SK-N-SH (cell line): ENCODE measurements around the gene STAB1. TPM values are rescaled to one million over a fixed set of nuclear protein-coding genes. Genes with fewer than 3 reads are reported as not detected.
A peak's percentile ranks its signal among the peaks of the same experiment; 100 is the strongest.

ENCODE experiments used
- CTCF ChIA-PET: fragments of 300-600, 350-600 bp; formaldehyde crosslinking; extraction: SDS; loops from one replicate; lab custom pipeline; 2021; lab: Yijun Ruan, JAX
- POLR2A ChIA-PET: fragments of 350-600 bp; sonication (Branson Sonifier 250); formaldehyde crosslinking; extraction: SDS; loops from one replicate; lab custom pipeline; 2020; ENCODE audit warnings: antibody characterized with exemption, inconsistent platforms; lab: Yijun Ruan, JAX
- DNase-seq: peaks from one replicate; pipeline ENCODE4 v3.0.0; 2012
- H2AFZ ChIP-seq: fragments of 200-600 bp; sonication (generic); 2 replicates; pipeline ENCODE4 v1.8.1; 2016; ENCODE audit warnings: antibody characterized with exemption, mild to moderate bottlenecking, low read depth
- H3F3A ChIP-seq: fragments of 200-600 bp; sonication (generic); replicated peaks from 2 replicates; pipeline ENCODE3; 2016; ENCODE audit warnings: antibody characterized with exemption, mild to moderate bottlenecking; ENCODE audit not compliant: insufficient read depth
- H3K27ac ChIP-seq, 2 experiments: fragments of 200-500 bp in 1 of 2; fragments of 200-600 bp in 1 of 2; sonication (Bioruptor generic) in 1 of 2; sonication (generic), shearing (Covaris generic) in 1 of 2; 2 replicates each; pipeline versions ENCODE4 v1.5.1 to v1.6.1; 2014 to 2016; ENCODE audit warnings: low read depth in 2 of 2, inconsistent platforms in 1 of 2, low read length in 1 of 2, mild to moderate bottlenecking in 1 of 2, mixed read lengths in 1 of 2
- H3K27me3 ChIP-seq: fragments of 200-600 bp; sonication (generic), shearing (Covaris generic); 2 replicates; pipeline ENCODE4 v1.6.1; 2016; ENCODE audit warnings: mixed run types; ENCODE audit not compliant: insufficient read depth
- H3K36me3 ChIP-seq, 2 experiments: fragments of 200-500 bp in 1 of 2; fragments of 200-600 bp in 1 of 2; sonication (Bioruptor generic) in 1 of 2; sonication (generic) in 1 of 2; replicated peaks in 1 of 2; 2 replicates each; pipeline versions ENCODE3 to v1.5.1; 2014 to 2016; ENCODE audit warnings: low read length in 1 of 2, mild to moderate bottlenecking in 1 of 2; ENCODE audit not compliant: insufficient read depth in 2 of 2, control insufficient read depth in 1 of 2
- H3K4me1 ChIP-seq, 2 experiments: fragments of 200-500 bp in 1 of 2; fragments of 200-600 bp in 1 of 2; sonication (Bioruptor generic) in 1 of 2; sonication (generic), shearing (Covaris generic) in 1 of 2; 2 replicates each; pipeline versions ENCODE4 v1.5.1 to v1.6.1; 2014 to 2016; ENCODE audit warnings: low read depth in 1 of 2, low read length in 1 of 2, mixed run types in 1 of 2; ENCODE audit not compliant: insufficient read depth in 2 of 2, control insufficient read depth in 1 of 2
- H3K4me2 ChIP-seq: fragments of 200-600 bp; sonication (generic), shearing (Covaris generic); 2 replicates; pipeline ENCODE4 v1.6.1; 2017; ENCODE audit warnings: mixed run types
- H3K4me3 ChIP-seq, 2 experiments: fragments of 200-500 bp in 1 of 2; fragments of 200-600 bp in 1 of 2; sonication (Bioruptor generic) in 1 of 2; sonication (generic), shearing (Covaris generic) in 1 of 2; 2 replicates each; pipeline versions ENCODE4 v1.5.1 to v1.8.1; 2014 to 2016; ENCODE audit warnings: low read depth in 2 of 2, inconsistent platforms in 1 of 2, low read length in 1 of 2, mild to moderate bottlenecking in 1 of 2, mixed read lengths in 1 of 2, moderate library complexity in 1 of 2
- H3K79me2 ChIP-seq: fragments of 200-600 bp; sonication (generic); 2 replicates; pipeline ENCODE4 v1.8.1; 2017; ENCODE audit warnings: mild to moderate bottlenecking; ENCODE audit not compliant: insufficient read depth
- H3K9ac ChIP-seq: fragments of 200-600 bp; sonication (generic); 2 replicates; pipeline ENCODE4 v1.6.1; 2017; ENCODE audit warnings: mixed run types
- H3K9me2 ChIP-seq: fragments of 200-600 bp; sonication (generic); 2 replicates; pipeline ENCODE4 v1.6.1; 2017; ENCODE audit warnings: mixed run types
- H3K9me3 ChIP-seq: fragments of 200-600 bp; sonication (generic); 2 replicates; pipeline ENCODE4 v1.6.1; 2017; ENCODE audit warnings: mixed run types, mild to moderate bottlenecking, moderate library complexity
- H4K20me1 ChIP-seq: fragments of 200-600 bp; sonication (generic); 2 replicates; pipeline ENCODE4 v1.6.1; 2017; ENCODE audit warnings: mild to moderate bottlenecking, mixed run types; ENCODE audit not compliant: insufficient read depth
- CHD2 ChIP-seq: fragments of 150-350 bp; IDR thresholded peaks from 2 replicates; pipeline ENCODE4 v1.6.1; 2018; ENCODE audit warnings: low read length; ENCODE audit not compliant: partially characterized antibody
- EP300 ChIP-seq, 2 experiments: IDR thresholded peaks; 2 replicates each; pipeline versions ENCODE4 v1.4.0 to v1.6.1; 2012; ENCODE audit warnings: borderline replicate concordance in 1 of 2, low read depth in 1 of 2, low read length in 1 of 2
- FOSL2 ChIP-seq: IDR thresholded peaks from 2 replicates; pipeline ENCODE4 v1.4.0; 2012; ENCODE audit warnings: low read depth, mild to moderate bottlenecking, moderate library complexity, borderline replicate concordance
- FOXM1 ChIP-seq: IDR thresholded peaks from 2 replicates; pipeline ENCODE4 v1.4.0; 2012; ENCODE audit warnings: low read depth, mild to moderate bottlenecking
- GABPA ChIP-seq: IDR thresholded peaks from 2 replicates; pipeline ENCODE4 v1.4.0; 2012; ENCODE audit warnings: low read depth, mild to moderate bottlenecking
- JUND ChIP-seq: IDR thresholded peaks from 2 replicates; pipeline ENCODE4 v1.4.0; 2012
- MXI1 ChIP-seq: IDR thresholded peaks from 2 replicates; pipeline ENCODE4 v1.6.1; 2012; ENCODE audit warnings: mild to moderate bottlenecking, low read depth, low read length, improper control_type of control experiment
- NFIC ChIP-seq: IDR thresholded peaks from 2 replicates; pipeline ENCODE4 v1.4.0; 2012; ENCODE audit warnings: borderline replicate concordance
- RXRA ChIP-seq: IDR thresholded peaks from 2 replicates; pipeline ENCODE4 v1.4.0; 2012; ENCODE audit warnings: low read depth, mild to moderate bottlenecking, borderline replicate concordance
- TAF1 ChIP-seq: IDR thresholded peaks from 2 replicates; pipeline ENCODE4 v1.6.1; 2012; ENCODE audit warnings: low read depth, mild to moderate bottlenecking, low read length, moderate library complexity, borderline replicate concordance
- WGBS: methylation state at CpG from one replicate; pipeline ENCODE4 v1.1.6; 2017; ENCODE audit warnings: low lambda C conversion rate; 5-methylcytosine and 5-hydroxymethylcytosine counted together
- polyA plus RNA-seq, 3 experiments: library from polyadenylated mRNA; depleted of rRNA; stranded (reverse); fragments of >200 nt; gene quantifications; 2 replicates each; pipeline ENCODE4 v1.2.3, GENCODE V29; 2012
- TF ChIP-seq, protein P1 (sequence below): IDR thresholded peaks from 2 replicates; pipeline ENCODE4; 2012
- TF ChIP-seq, protein P2 (sequence below): IDR thresholded peaks from 2 replicates; pipeline ENCODE4 v1.6.1; 2012; ENCODE audit warnings: mild to moderate bottlenecking, low read depth, low read length, moderate library complexity
- TF ChIP-seq, protein P3 (sequence below): fragments of 150-350 bp; IDR thresholded peaks from 2 replicates; pipeline ENCODE4 v1.6.1; 2017; ENCODE audit warnings: antibody characterized with exemption, low read length, low read depth, borderline replicate concordance

Gene STAB1
- polyA plus RNA-seq, 1 of the 3 experiments (the other 2 are of a cell fraction) = 0.05 TPM

DNA sequence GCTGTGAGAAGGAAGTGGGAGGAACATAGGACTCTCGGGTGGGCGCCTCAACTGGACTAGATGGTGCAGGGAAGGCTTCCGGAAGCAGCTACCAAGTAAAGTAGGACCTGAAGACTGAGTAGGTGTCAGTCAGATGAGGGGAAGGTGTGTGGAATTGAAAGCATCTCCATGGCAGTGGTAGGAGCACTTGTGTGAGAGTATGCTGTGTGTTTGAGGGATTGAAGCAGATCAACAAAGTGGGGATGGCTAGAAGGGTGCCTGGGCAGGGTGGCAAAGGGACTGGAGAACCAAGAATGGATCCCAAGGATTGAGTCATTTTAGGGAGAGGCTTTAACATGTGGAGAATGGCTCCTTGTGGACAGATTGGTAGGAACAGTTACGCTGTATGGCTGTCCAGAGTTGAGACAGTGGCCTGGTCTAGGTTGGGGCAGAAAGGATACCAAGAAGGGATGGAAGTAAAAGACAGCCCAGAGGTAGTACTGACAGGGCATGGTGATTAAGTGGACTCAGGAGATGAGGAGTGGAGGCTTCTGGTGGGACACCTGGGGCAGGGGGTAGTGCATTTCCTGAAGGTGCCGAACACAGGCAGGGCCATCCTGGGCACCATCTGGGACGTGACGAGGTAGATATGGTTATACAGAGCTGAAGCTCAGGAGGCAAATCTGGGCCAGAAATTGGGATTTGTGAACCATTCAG, 42.7 kb downstream of the STAB1 start:
- peak overlapping the region; percentile 83 to 94 for H3K4me3 ChIP-seq
- H3K9me2 ChIP-seq = no peaks in the 10 kb centered on the region
- peak overlapping the region; percentile 95 for H3K9ac ChIP-seq
- WGBS = 84% methylated on average over 7 of the region's 7 CpGs
- POLR2A ChIA-PET = interaction anchor here (1.2 kb wide), 1 partner anchor 65 kb away, joined by 4 read pairs; no protein-coding TSS in a partner anchor
- H3K27ac ChIP-seq = peak overlapping the region; percentile 84 to 87; a peak in 2 of 4 replicates
- peaks cover 77% of the 10 kb centered on the region for H3K79me2 ChIP-seq
- no peak for DNase-seq
- H3K27me3 ChIP-seq = no peaks in the 10 kb centered on the region
- H4K20me1 ChIP-seq = peaks cover 27% of the 10 kb centered on the region
- TF ChIP-seq TAF1 (no peak), NFIC (no peak), FOSL2 (no peak), CHD2 (no peak), GABPA (no peak), EP300 (IDR thresholded peaks at IDR 0.05; ENCODE audit: borderline replicate concordance in 1 of 2, low read depth in 1 of 2, low read length in 1 of 2) (no peak), MXI1 (no peak), JUND (no peak), FOXM1 (no peak), RXRA (no peak)
- TF ChIP-seq, protein P1, sequence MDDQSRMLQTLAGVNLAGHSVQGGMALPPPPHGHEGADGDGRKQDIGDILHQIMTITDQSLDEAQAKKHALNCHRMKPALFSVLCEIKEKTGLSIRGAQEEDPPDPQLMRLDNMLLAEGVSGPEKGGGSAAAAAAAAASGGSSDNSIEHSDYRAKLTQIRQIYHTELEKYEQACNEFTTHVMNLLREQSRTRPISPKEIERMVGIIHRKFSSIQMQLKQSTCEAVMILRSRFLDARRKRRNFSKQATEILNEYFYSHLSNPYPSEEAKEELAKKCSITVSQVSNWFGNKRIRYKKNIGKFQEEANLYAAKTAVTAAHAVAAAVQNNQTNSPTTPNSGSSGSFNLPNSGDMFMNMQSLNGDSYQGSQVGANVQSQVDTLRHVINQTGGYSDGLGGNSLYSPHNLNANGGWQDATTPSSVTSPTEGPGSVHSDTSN = no peak
- TF ChIP-seq, protein P2, sequence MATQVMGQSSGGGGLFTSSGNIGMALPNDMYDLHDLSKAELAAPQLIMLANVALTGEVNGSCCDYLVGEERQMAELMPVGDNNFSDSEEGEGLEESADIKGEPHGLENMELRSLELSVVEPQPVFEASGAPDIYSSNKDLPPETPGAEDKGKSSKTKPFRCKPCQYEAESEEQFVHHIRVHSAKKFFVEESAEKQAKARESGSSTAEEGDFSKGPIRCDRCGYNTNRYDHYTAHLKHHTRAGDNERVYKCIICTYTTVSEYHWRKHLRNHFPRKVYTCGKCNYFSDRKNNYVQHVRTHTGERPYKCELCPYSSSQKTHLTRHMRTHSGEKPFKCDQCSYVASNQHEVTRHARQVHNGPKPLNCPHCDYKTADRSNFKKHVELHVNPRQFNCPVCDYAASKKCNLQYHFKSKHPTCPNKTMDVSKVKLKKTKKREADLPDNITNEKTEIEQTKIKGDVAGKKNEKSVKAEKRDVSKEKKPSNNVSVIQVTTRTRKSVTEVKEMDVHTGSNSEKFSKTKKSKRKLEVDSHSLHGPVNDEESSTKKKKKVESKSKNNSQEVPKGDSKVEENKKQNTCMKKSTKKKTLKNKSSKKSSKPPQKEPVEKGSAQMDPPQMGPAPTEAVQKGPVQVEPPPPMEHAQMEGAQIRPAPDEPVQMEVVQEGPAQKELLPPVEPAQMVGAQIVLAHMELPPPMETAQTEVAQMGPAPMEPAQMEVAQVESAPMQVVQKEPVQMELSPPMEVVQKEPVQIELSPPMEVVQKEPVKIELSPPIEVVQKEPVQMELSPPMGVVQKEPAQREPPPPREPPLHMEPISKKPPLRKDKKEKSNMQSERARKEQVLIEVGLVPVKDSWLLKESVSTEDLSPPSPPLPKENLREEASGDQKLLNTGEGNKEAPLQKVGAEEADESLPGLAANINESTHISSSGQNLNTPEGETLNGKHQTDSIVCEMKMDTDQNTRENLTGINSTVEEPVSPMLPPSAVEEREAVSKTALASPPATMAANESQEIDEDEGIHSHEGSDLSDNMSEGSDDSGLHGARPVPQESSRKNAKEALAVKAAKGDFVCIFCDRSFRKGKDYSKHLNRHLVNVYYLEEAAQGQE = no peak
- TF ChIP-seq, protein P3, sequence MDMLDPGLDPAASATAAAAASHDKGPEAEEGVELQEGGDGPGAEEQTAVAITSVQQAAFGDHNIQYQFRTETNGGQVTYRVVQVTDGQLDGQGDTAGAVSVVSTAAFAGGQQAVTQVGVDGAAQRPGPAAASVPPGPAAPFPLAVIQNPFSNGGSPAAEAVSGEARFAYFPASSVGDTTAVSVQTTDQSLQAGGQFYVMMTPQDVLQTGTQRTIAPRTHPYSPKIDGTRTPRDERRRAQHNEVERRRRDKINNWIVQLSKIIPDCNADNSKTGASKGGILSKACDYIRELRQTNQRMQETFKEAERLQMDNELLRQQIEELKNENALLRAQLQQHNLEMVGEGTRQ = no peak
- TF ChIP-seq, all 33 proteins: peak for 0
- no peak overlapping the region for H2AFZ ChIP-seq
- H3F3A ChIP-seq = peaks cover 42% of the 10 kb centered on the region
- peaks cover 17 to 19% of the 10 kb centered on the region in 2 experiments for H3K36me3 ChIP-seq
- CTCF ChIA-PET = interaction anchor here (1.2 kb wide), 1 partner anchor 67 kb away, joined by 4 read pairs; no protein-coding TSS in a partner anchor
- peak overlapping the region; percentile 94 for H3K4me2 ChIP-seq
- no peaks in the 10 kb centered on the region for H3K9me3 ChIP-seq
- peaks cover 11 to 34% of the 10 kb centered on the region in 2 experiments for H3K4me1 ChIP-seq
